Stimulated activated naive CD8-positive, alpha-beta T cell treated with anti-CD3 and anti-CD28 coated beads, Interleukin-15, Interleukin-2, amounts not matched to agents 100 ng/mL and 50 ng/mL, for 24 hours (primary cell): ENCODE measurements around the gene MAPKBP1.
"Not testable (repeated sequence)": the region's sequence is repeated elsewhere in the genome, so short reads cannot be mapped to it uniquely, and the experiment has no call there.

Experiments used
- H3K27ac Mint-ChIP-seq: one replicate; pipeline ENCODE4 v1.8.0; 2021; ENCODE audit warnings: mild to moderate bottlenecking, mixed read lengths
- H3K27me3 Mint-ChIP-seq: one replicate; pipeline ENCODE4 v1.8.0; 2021; ENCODE audit warnings: mixed read lengths
- H3K36me3 Mint-ChIP-seq: one replicate; pipeline ENCODE4 v1.8.0; 2021; ENCODE audit warnings: low read depth, mixed read lengths
- H3K4me1 Mint-ChIP-seq: one replicate; pipeline ENCODE4 v1.8.0; 2021; ENCODE audit warnings: low read depth, mixed read lengths
- H3K4me3 Mint-ChIP-seq: one replicate; pipeline ENCODE4 v1.8.0; 2021; ENCODE audit warnings: mild to moderate bottlenecking, mixed read lengths
- H3K9me3 Mint-ChIP-seq: one replicate; pipeline ENCODE4 v1.8.0; 2021; ENCODE audit warnings: mixed read lengths

Gene MAPKBP1

GRCh38 chr15:41824062-41824745 lies 49.9 kb downstream of the MAPKBP1 start:
- Mint-ChIP-seq H3K4me1 (peaks cover 13% of the 10 kb centered on the region), H3K27me3 (no peaks in the 10 kb centered on the region), H3K9me3 (no peaks in the 10 kb centered on the region), H3K4me3 (no peak overlapping the region), H3K36me3 (peaks cover 13% of the 10 kb centered on the region), H3K27ac (no peak overlapping the region)

GRCh38 chr15:41825145-41825544 lies 50.9 kb downstream of the MAPKBP1 start:
- no peaks in the 10 kb centered on the region for H3K27me3 Mint-ChIP-seq
- H3K4me1 Mint-ChIP-seq, result peaks cover 13% of the 10 kb centered on the region
- no peak overlapping the region for H3K27ac Mint-ChIP-seq
- no peaks in the 10 kb centered on the region for H3K9me3 Mint-ChIP-seq
- H3K4me3 Mint-ChIP-seq, result no peak overlapping the region
- peaks cover 10% of the 10 kb centered on the region for H3K36me3 Mint-ChIP-seq

- H3K4me3 Mint-ChIP-seq, result no peak overlapping the region
- no peaks in the 10 kb centered on the region for H3K27me3 Mint-ChIP-seq
- peaks cover 10% of the 10 kb centered on the region for H3K36me3 Mint-ChIP-seq
- peaks cover 16% of the 10 kb centered on the region for H3K4me1 Mint-ChIP-seq
- no peak overlapping the region for H3K27ac Mint-ChIP-seq
- H3K9me3 Mint-ChIP-seq, result no peaks in the 10 kb centered on the region
These were observed 51.6 kb downstream of the MAPKBP1 start for GRCh38 chr15:41825572-41826535.

- Mint-ChIP-seq H3K4me3 (peak overlapping the region; percentile 86), H3K36me3 (peaks cover 5% of the 10 kb centered on the region), H3K27ac (peak overlapping the region; percentile 87), H3K4me1 (peaks cover 31% of the 10 kb centered on the region), H3K9me3 (no peaks in the 10 kb centered on the region), H3K27me3 (no peaks in the 10 kb centered on the region)
These were observed 53.1 kb downstream of the MAPKBP1 start for GRCh38 chr15:41827290-41827879.

GRCh38 chr15:41827880-41828806 lies 53.9 kb downstream of the MAPKBP1 start, which contains the start of gene JMJD7:
JMJD7 (plus strand) TSS chr15:41828092; CDS start chr15:41828125, 33 bp downstream.
- H3K36me3 Mint-ChIP-seq, result peaks cover 5% of the 10 kb centered on the region
- peak within 1 kb of the TSS; percentile 86 for H3K4me3 Mint-ChIP-seq
- peaks cover 39% of the 10 kb centered on the region for H3K4me1 Mint-ChIP-seq
- peak within 1 kb of the TSS; percentile 87 for H3K27ac Mint-ChIP-seq
- no peaks in the 10 kb centered on the region for H3K27me3 Mint-ChIP-seq
- no peaks in the 10 kb centered on the region for H3K9me3 Mint-ChIP-seq

GRCh38 chr15:41828807-41829141 lies 54.5 kb downstream of the MAPKBP1 start:
- H3K27ac Mint-ChIP-seq, result peak overlapping the region; percentile 77
- peaks cover 5% of the 10 kb centered on the region for H3K36me3 Mint-ChIP-seq
- H3K4me1 Mint-ChIP-seq, result peaks cover 39% of the 10 kb centered on the region
- H3K9me3 Mint-ChIP-seq, result no peaks in the 10 kb centered on the region
- peak overlapping the region; percentile 86 for H3K4me3 Mint-ChIP-seq
- no peaks in the 10 kb centered on the region for H3K27me3 Mint-ChIP-seq

GRCh38 chr15:41829959-41830646 lies 55.8 kb downstream of the MAPKBP1 start:
- peaks cover 39% of the 10 kb centered on the region for H3K4me1 Mint-ChIP-seq
- no peaks in the 10 kb centered on the region for H3K27me3 Mint-ChIP-seq
- H3K36me3 Mint-ChIP-seq, result no peaks in the 10 kb centered on the region
- H3K9me3 Mint-ChIP-seq, result no peaks in the 10 kb centered on the region
- no peak overlapping the region for H3K27ac Mint-ChIP-seq
- no peak overlapping the region for H3K4me3 Mint-ChIP-seq

- Mint-ChIP-seq H3K27ac (peak overlapping the region; percentile 67), H3K4me1 (peaks cover 39% of the 10 kb centered on the region), H3K4me3 (peak overlapping the region; percentile 49)
These were observed 57.0 kb downstream of the MAPKBP1 start for GRCh38 chr15:41831291-41831690.

GRCh38 chr15:41832208-41832607 lies 57.9 kb downstream of the MAPKBP1 start:
- Mint-ChIP-seq H3K27me3 (no peaks in the 10 kb centered on the region), H3K4me1 (peaks cover 39% of the 10 kb centered on the region), H3K27ac (no peak overlapping the region), H3K9me3 (no peaks in the 10 kb centered on the region), H3K36me3 (no peaks in the 10 kb centered on the region), H3K4me3 (no peak overlapping the region)

More at GRCh38 chr15:41831291-41831690, 57.0 kb downstream of the MAPKBP1 start:
- H3K9me3 Mint-ChIP-seq, H3K27me3 Mint-ChIP-seq, H3K36me3 Mint-ChIP-seq: not testable (repeated sequence)

GRCh38 chr15:41832875-41833274 lies 58.6 kb downstream of the MAPKBP1 start:
- H3K4me1 Mint-ChIP-seq, result peaks cover 35% of the 10 kb centered on the region
- no peaks in the 10 kb centered on the region for H3K9me3 Mint-ChIP-seq
- no peaks in the 10 kb centered on the region for H3K36me3 Mint-ChIP-seq
- no peak overlapping the region for H3K4me3 Mint-ChIP-seq
- H3K27me3 Mint-ChIP-seq, result no peaks in the 10 kb centered on the region
- no peak overlapping the region for H3K27ac Mint-ChIP-seq

- H3K27ac Mint-ChIP-seq, result no peak overlapping the region
- H3K4me1 Mint-ChIP-seq, result peaks cover 27% of the 10 kb centered on the region
These were observed 59.8 kb downstream of the MAPKBP1 start for GRCh38 chr15:41834096-41834495.

GRCh38 chr15:41836073-41836472 lies 61.8 kb downstream of the MAPKBP1 start:
- no peak overlapping the region for H3K4me3 Mint-ChIP-seq
- H3K27me3 Mint-ChIP-seq, result no peaks in the 10 kb centered on the region
- H3K9me3 Mint-ChIP-seq, result no peaks in the 10 kb centered on the region
- no peak overlapping the region for H3K27ac Mint-ChIP-seq
- peaks cover 21% of the 10 kb centered on the region for H3K4me1 Mint-ChIP-seq
- H3K36me3 Mint-ChIP-seq, result no peaks in the 10 kb centered on the region

More at GRCh38 chr15:41834096-41834495, 59.8 kb downstream of the MAPKBP1 start:
- H3K36me3 Mint-ChIP-seq, result no peaks in the 10 kb centered on the region
- no peaks in the 10 kb centered on the region for H3K9me3 Mint-ChIP-seq
- H3K4me3 Mint-ChIP-seq, result no peak overlapping the region
- H3K27me3 Mint-ChIP-seq, result no peaks in the 10 kb centered on the region

- H3K4me1 Mint-ChIP-seq, result peaks cover 13% of the 10 kb centered on the region
- H3K36me3 Mint-ChIP-seq, result no peaks in the 10 kb centered on the region
- H3K9me3 Mint-ChIP-seq, result no peaks in the 10 kb centered on the region
- H3K27me3 Mint-ChIP-seq, result no peaks in the 10 kb centered on the region
- H3K27ac Mint-ChIP-seq, result no peak overlapping the region
- H3K4me3 Mint-ChIP-seq, result no peak overlapping the region
These were observed 62.6 kb downstream of the MAPKBP1 start for GRCh38 chr15:41836713-41837454.
